ENCODE results near the gene SLC16A11. TPM values are rescaled to one million over a fixed set of nuclear protein-coding genes. Genes with fewer than 3 reads are reported as not detected.
A peak's percentile ranks its signal among the peaks of the same experiment; 100 is the strongest.
"Not testable (repeated sequence)": the region's sequence is repeated elsewhere in the genome, so short reads cannot be mapped to it uniquely, and the experiment has no call there.

The SLC16A11 gene
- total RNA-seq, 1 donor from 2014 or later: 4.5 TPM

DNA sequence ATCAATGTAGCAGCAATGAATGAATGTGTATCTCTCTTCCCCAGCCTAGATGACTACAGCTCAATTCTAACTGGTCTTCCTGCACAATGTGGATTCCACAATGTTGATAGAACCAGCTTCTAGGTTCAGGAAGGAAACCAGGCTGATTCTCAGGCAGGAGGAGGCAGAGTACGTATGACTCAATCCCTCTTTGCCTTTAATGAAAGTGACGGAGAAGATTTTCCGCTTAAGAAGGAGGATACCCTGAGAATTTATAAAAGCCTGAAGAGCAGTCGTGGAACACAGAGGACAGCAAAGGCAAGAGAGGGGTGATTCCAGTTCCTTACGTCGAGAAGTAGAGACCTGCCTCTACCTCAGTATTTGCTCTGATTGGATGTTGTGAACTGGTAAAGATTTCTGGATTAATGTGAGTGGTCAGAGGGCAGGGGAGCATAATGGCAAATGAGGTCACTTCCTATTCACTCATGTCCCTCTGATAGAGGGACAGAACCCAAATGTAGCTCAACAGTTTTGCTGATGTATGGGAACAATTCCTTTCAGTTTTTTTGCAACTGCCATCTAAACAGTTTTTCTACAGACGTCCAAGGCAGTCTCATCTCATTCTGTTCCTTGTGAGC, 15.0 kb upstream of the SLC16A11 start:
- DNase-seq (ENCODE audit: low spot score): no peak

DNA sequence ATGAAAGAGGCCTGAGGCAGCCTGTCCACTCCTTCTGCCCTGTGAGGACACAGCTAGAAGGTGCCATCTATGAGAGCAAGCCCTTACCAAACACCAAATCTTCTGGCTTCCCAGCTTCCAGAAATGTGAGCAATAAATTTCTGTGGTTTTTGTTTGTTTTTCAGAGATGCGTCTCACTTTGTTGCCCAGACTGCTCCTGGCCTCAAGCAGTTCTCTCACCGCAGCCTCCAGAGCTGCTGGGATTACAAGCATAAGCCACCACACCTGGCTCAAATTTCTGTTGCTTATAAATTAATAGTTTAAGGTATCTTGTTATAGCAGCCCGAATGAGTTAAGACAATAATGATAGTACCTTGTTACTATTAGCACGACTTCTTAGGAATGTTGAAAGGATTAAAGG, 12.5 kb upstream of the SLC16A11 start:
- no peak for DNase-seq (ENCODE audit: low spot score)

DNA sequence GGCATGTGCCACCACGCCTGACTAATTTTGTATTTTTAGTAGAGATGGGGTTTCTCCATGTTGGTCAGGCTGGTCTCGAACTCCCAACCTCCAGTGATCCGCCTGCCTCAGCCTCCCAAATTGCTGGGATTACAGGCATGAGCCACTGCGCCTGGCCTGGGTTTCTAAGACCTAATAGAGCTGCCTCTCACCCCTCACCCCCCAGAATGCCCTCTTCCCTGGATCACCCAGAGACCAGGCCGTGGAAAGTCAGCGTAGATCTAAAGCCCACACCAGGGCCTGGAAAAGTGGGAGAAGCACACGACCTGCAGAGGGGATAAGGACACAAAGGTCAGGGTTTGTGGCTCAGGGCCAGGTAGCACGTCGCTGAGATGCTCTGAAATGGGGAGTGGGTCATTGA, 6.7 kb upstream of the SLC16A11 start:
- not testable (repeated sequence) for DNase-seq (ENCODE audit: low spot score)

DNA sequence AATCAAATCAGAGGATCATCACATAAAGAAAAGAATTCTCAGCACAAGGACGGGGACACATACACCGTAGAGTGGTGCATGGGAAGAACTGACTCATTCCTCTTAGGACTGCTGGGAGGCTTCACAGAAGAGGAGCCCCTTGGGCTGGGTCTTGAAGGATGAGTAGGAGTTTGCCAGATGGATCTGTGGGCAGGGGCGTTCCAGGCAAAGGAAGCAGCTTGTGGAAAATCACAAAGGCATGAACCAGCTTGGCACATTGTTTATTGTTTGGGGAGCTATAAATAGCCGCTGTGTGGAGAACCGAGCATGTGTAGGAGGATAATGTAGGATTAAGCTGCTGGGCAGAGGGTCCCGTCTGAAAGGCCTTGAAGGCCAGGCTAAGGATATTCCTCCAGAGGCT, 5.1 kb upstream of the SLC16A11 start:
- no peak for DNase-seq (ENCODE audit: low spot score)

DNA sequence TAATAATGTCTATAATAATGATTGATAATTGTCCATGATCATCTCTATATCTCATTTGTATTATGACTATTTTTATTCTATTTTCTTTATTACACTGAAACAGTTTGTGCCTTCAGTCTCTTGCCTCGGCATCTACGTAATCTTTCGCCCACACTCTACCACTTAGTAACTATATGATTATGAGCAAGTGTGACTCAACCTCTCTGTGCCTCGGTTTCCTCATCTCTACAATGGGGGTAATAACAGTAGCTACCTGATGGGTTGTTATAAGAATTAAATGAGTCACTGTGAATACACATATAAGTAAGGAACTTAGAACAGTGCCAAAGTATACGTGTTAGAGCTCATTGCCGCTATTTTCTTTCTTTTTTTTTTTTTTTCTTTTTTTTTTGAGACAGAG, 3.7 kb upstream of the SLC16A11 start:
- no peak for DNase-seq (ENCODE audit: low spot score)

DNA sequence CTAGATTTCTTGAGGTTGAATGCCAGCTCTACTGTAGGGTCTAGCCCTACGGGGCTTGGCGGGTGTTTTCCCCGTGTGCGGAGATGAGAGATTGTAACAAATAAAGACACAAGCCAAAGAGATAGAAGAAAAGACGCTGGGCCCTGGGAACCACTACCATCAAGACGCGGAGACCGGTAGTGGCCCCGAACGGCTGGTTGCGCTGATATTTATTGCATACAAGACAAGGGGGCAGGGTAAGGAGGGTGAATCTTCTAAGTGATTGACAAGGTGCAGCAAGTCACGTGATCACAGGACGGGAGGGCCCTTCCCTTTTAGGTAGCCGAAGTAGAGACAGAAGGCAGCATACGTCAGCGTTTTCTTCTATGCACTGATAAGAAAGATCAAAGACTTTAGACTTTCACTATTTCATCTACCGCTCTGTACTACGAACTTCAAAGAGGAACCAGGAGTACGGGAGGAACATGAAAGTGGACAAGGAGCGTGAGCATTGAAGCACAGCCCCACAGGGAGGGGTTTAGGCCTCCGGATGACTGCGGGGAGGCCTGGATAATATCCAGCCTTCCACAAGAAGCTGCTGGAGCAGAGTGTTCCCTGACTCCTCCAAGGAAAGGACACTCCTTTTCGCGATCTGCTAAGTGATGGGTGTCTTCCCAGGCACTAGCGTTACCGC, 3.0 kb upstream of the SLC16A11 start:
- DNase-seq (ENCODE audit: low spot score): peak; percentile 79

DNA sequence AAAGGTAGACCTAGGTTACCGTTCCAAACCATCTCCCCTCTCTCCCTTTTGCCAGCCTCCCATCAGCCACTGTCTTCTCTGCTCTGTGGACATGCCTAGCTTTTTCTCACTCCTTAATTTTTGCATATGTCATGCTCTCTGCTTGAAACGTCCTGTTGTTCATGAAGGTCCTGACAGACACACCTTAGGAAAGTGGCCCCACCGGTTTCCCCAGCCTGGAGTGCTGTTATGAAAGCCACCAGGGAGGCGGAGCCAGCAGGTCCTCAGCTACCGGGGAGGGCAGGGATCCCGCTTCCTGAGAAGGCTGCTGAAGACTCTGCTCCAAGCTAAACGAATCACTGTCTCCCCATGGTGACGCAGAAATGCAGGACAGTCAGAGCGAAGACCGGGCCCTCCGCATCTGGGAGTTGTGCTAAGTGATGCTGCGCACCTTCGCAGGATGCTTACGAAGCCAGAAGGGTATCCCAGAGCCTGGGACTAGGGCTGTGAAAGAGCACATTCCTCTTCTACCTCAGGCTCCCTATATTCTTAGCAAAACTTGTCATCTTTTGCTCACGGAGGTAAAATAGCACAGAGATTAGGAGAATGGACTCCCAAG, 2.3 kb upstream of the SLC16A11 start:
- peak; percentile 89 for DNase-seq (ENCODE audit: low spot score)

DNA sequence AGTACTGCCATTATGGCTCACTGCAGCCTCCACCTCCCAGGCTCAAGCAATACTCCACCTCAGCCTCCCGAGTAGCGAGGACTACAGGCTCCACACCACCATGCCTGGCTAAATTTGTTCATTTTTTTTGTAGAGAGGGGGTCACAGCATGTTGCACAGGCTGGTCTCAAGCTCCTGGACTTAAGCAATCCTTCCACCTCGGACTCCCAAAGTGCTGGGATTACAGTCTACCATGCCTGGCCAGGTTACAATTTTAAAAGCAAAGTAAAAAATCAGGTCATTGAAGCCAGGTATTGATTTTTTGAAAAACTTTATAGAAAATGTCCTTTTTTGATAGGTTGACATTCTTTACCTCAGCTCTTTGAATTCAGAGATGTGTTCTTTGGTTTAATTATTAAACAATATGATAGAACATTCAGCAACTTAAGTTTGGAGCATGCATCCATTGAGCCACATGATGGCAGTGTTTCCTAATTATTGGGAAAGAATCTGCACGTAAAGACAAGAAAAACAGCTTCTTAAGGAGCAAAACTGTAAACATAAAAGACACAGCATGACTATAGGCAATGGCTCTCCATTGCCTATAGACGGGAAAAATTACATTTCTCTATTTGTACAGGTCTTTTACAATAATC, 1.7 kb upstream of the SLC16A11 start:
- peak; percentile 77 for DNase-seq (ENCODE audit: low spot score)

DNA sequence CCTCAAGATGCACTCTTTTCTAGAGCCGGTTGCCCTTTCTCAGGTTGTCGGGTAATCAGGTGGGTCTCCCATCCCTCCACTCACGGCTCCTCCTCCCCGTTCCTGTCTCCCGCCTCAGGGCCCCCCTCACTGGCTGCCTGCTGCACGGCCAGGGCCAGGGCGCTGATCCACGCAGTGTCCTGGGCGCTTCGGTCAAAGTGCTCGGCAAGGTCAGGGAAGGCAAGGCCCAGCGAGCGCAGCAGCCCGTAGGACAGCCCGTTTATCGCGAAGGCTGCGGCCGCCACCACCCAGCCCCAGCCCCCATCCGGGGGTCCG, 753 bp downstream of the SLC16A11 start:
- DNase-seq (ENCODE audit: low spot score): no peak

DNA sequence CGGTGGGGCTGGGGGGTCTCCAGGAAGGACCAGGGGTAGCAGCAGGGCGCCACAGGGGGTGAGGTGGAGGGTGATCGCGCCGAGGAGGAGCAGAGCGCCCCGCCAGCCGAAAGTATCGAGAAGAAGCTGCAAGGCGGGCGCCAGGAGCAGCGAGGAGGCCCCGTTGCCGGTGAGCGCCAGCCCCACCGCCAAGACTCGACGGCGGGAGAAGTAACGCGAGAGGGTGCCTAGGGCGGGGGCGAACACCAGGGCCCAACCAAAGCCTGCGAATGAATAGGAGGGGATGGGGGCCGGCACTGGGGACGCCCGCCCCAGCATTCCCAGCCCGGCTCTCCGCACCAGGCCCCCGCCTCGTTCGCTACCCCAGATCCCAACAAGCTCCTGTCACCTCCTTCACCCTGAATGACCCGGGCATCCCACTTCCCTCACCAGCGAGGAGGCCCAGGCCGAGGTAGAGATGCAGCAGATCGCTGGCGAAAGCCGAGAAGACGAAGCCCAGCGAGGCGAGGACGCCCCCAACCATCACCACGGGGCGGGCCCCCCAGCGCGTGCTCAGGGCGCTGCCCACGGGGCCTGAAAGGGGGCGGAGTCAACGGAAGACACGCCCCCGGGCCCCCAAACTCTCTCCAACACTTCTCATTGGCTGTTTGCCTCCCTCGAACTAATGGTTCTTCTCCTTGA, 1.3 kb downstream of the SLC16A11 start:
- no peak for DNase-seq (ENCODE audit: low spot score)

DNA sequence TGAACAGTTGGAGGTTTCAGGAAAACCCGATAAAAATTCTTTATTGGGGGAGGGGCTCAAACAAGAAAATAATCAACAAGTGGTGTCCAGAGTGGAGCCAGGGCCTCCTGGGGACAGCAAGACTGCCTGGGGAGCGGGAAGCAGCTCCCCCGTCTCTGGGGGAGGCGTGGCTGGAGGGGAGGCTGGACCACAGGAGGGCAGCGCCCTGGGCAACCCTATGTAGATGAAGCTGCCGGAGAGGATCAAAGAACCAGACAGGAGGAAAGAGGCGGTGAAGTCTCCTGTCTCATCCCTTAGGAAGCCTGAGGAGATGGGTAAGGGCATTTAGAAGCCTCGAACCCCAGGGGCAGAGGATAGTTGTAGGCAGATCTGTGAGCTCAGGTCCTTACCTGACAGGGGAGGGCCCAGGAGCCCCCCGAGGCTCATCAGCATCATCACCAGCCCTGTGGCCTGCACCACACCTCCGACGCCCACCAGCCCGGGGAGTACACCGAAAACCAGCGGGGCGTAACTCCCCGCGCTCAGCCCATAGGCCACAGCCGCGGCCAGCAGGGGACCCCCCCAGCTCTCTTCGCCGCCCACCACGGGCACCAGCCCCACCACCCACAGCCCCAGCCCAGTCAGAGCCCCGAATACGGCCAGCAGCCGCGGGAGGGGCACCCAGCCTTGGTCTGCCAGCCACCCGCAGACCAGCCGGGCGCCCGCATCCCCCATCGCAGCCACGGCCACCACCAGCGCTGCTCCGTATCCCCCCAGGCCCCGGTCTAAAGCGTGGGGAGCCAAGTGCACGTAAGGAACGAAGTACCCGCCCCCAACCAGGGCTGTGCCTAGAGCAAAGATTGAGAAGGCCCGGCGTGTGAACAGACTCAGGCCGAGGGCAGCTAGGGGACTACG, 2.0 kb downstream of the SLC16A11 start:
- DNase-seq (ENCODE audit: low spot score): no peak

DNA sequence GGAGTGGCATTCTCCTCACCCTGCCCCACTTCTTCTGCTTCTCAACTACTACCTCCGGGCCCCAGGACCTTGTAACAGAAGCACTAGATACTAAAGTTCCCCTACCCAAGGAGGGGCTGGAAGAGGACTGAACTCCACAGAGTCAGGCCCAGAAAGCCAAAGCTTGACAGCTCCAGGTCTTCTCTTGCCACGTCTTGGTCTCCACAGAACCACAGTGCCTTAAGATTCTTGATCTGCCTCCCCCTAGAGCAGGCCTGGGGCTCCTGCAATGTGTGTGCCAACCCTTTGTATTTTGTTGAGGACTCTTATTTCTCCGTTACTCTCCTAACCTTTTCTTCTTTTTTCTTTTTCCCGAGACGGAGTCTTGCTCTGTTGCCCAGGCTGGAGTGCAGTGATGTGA, 4.1 kb downstream of the SLC16A11 start:
- DNase-seq (ENCODE audit: low spot score): no peak

DNA sequence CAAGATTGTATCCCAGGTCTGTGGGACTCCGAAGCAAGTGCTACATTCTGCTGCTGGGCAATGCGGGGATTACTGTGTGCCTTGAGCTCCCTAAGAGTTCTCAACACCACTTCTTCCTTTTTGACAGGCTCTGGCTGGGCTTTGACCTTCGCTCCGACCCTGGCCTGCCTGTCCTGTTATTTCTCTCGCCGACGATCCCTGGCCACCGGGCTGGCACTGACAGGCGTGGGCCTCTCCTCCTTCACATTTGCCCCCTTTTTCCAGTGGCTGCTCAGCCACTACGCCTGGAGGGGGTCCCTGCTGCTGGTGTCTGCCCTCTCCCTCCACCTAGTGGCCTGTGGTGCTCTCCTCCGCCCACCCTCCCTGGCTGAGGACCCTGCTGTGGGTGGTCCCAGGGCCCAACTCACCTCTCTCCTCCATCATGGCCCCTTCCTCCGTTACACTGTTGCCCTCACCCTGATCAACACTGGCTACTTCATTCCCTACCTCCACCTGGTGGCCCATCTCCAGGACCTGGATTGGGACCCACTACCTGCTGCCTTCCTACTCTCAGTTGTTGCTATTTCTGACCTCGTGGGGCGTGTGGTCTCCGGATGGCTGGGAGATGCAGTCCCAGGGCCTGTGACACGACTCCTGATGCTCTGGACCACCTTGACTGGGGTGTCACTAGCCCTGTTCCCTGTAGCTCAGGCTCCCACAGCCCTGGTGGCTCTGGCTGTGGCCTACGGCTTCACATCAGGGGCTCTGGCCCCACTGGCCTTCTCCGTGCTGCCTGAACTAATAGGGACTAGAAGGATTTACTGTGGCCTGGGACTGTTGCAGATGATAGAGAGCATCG, 5.6 kb downstream of the SLC16A11 start:
- no peak for DNase-seq (ENCODE audit: low spot score)

DNA sequence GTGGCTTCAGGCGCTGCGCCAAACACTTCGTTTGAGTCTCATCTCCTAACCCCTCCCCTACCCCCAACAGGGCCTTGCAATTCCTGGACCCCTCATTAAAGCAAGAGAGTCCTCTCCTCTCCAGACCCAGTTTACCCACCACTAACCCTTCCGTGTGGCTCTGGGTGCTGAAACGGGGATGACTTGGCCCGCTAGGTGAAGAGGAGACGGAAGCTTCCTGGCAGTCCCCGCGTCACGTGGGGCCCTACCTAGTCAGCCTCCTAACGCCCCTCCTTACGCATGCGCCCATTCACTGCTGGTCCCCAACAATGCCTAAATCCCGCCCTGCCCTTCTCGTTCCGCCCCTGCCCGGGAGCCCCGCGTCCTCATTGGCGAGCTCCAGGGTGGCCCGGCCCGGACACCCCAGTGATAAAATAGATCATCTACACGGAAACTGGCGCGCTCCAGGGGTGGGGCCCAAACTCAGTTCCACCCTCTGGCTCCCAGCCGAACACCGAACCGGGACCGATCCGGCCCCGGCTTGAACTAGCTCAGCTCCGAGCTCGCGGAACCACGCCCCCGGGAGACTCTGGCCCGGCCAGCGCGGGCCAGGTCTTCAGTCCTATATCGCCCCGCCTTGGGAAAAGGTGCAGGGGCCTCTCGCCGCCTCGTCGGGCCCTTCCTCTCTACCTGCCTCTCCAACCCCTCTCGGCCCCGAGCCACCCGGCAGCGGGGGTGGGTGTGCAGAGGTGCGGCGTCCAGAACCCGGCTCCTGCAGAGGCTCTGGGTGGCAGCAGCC, 8.1 kb downstream of the SLC16A11 start, which contains the start of gene SLC16A13:
Gene SLC16A13 (plus strand): TSS at position 425 of the 778 bp plus-strand sequence. CDS start 368 bp downstream, outside the sequence.
- peak; percentile 98 for DNase-seq (ENCODE audit: low spot score)

DNA sequence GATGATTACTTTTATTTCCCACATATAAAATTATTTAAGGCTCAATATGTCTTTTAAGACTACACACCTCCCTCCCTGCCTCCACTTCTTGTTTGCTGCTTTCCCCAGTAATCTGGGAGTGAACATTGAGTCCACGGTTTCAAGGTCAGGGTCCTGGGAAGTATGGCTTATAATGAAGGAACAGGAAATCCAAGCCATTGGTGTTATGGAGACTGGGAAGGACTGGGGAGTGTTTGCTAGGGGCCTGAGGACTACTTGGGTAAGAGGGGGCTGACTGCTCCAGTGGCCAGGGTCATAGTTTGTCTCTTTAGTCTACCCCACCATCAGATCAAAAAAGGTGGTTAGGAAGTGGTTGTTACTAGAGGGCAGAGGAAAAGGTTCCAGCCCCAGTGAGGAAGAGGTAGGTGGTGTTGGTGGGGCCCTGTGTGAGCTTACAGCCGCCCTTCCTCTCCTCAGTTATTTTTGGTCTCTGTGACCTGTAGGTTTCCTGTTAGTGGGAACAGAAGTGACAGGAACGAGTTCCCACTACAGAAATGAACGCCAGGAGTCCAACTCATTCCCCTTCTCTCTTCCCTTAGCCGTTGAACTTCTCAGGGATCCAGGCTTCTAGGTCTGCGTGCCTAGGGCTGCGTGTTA, 8.8 kb downstream of the SLC16A11 start:
- no peak for DNase-seq (ENCODE audit: low spot score)

DNA sequence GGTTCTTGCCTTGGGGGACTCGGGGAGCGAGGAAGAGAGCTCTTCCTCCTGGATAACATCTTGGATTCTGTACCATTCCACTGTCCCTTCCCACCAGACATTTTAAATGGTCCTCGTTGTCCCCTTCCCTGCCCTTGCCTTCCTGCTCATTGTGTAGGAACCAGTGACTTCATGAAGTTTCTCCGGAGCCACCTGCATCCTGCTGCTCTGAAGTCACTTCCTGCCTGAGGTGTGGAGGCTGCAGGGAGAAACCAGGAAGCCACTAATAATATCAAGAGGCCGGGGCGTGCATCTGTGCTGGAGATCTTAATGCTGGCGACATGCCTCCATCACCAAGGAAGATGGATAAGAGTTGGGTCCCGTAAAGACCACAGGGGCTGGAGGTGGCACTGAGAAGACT, 14.2 kb downstream of the SLC16A11 start:
- DNase-seq (ENCODE audit: low spot score): no peak

DNA sequence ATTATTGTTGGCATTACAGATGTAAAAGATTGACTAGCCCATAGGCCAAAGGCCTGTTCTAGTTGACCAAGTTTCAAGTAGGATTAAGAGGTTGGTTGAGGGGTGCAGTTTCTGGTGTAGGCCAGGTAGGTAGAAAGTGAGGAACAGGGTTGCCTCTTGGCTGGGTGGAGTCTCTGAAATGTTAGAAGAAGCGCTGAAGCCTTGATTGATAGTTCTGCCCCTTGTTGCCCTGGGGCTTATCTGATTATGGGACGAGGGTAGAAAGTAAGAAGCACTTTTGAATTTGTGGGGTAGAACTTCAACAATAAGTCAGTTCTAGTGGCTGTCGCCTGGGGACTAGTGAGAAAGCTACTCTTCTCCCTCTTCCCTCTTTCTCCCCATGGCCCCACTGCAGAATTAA, 14.8 kb downstream of the SLC16A11 start:
- DNase-seq (ENCODE audit: low spot score): no peak

DNA sequence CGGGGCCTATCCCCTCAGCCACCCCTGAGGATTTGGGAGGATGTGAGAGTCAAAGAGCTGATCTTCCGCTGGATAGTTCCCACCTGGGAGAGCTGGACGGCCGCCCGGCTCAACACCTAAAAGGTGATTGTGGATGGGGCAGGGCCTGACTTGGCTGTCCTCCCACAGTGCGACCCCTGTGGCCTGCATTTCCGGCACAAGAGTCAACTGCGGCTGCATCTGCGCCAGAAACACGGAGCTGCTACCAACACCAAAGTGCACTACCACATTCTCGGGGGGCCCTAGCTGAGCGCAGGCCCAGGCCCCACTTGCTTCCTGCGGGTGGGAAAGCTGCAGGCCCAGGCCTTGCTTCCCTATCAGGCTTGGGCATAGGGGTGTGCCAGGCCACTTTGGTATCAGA, 16.6 kb downstream of the SLC16A11 start:
- DNase-seq (ENCODE audit: low spot score): no peak

DNA sequence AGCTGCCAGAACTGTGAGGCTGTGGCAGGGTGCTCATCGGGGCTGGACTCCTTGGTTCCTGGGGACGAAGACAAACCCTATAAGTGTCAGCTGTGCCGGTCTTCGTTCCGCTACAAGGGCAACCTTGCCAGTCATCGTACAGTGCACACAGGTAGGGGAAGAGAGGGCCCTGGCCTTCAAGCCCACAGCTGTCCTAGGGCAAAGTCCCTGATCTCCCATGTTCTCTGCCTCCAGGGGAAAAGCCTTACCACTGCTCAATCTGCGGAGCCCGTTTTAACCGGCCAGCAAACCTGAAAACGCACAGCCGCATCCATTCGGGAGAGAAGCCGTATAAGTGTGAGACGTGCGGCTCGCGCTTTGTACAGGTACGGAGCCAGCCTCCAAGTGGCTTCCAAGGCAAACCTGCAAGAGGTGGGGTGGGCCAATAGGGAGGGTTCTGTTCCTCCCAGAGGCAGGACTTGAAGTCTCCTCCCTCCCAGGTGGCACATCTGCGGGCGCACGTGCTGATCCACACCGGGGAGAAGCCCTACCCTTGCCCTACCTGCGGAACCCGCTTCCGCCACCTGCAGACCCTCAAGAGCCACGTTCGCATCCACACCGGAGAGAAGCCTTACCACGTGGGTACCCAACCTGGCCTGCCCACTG, 17.3 kb downstream of the SLC16A11 start:
- DNase-seq (ENCODE audit: low spot score): no peak
